Stimulated activated CD4-positive, alpha-beta T cell treated with anti-CD3 and anti-CD28 coated beads, TNF-alpha, amount 100 ng/mL, for 24 hours (primary cell): ENCODE data around the gene EIF4B.
A peak's percentile ranks its signal among the peaks of the same experiment; 100 is the strongest.

Experiments used
- DNase-seq, 3 experiments: peaks; one replicate each; pipeline ENCODE4 v3.0.0-alpha.2; 2020; ENCODE audit warnings: low read depth in 3 of 3

Gene EIF4B

GRCh38 chr12:53044896-53045695 lies 38.8 kb downstream of the EIF4B start:
- no peak for DNase-seq

- no peak for DNase-seq
These were observed 39.4 kb downstream of the EIF4B start for GRCh38 chr12:53045696-53046045.

- DNase-seq = peak in 2 of 3 experiments; percentile 20 to 47
These were observed 40.5 kb downstream of the EIF4B start for GRCh38 chr12:53046655-53047220.

GRCh38 chr12:53047221-53048032 lies 41.2 kb downstream of the EIF4B start:
- peak; percentile 27 to 60 (median 36) for DNase-seq

GRCh38 chr12:53048033-53048779 lies 42.0 kb downstream of the EIF4B start:
- DNase-seq = no peak

GRCh38 chr12:53048780-53049401 lies 42.6 kb downstream of the EIF4B start:
- no peak for DNase-seq

- DNase-seq = no peak
These were observed 43.5 kb downstream of the EIF4B start, which contains the start of gene TNS2 for GRCh38 chr12:53049571-53050318. TSS of gene TNS2 (plus strand) at chr12:53050065. CDS start at chr12:53050186, 121 bp downstream.

GRCh38 chr12:53050426-53051057 lies 44.3 kb downstream of the EIF4B start:
- no peak for DNase-seq

- DNase-seq = no peak
These were observed 45.0 kb downstream of the EIF4B start for GRCh38 chr12:53051058-53051880.

- no peak for DNase-seq
These were observed 45.7 kb downstream of the EIF4B start for GRCh38 chr12:53051881-53052412.

- no peak for DNase-seq
These were observed 46.4 kb downstream of the EIF4B start for GRCh38 chr12:53052419-53053217.

- DNase-seq = peak in 2 of 3 experiments; percentile 30 to 35
These were observed 47.2 kb downstream of the EIF4B start for GRCh38 chr12:53053218-53054111.

- DNase-seq = peak; percentile 84 to 93 (median 89)
These were observed 48.0 kb downstream of the EIF4B start for GRCh38 chr12:53054112-53054878.

GRCh38 chr12:53055471-53056266 lies 49.4 kb downstream of the EIF4B start:
- DNase-seq = no peak

GRCh38 chr12:53056296-53056695 lies 50.0 kb downstream of the EIF4B start:
- DNase-seq = no peak
